ENCODE results near the gene NSDHL. TPM values are rescaled to one million over a fixed set of nuclear protein-coding genes. Genes with fewer than 3 reads are reported as not detected.

NSDHL gene
- total RNA-seq, 2 experiments from 2014 or later: 21.3 to 21.6 TPM

- H3K36me3 Mint-ChIP-seq: peaks cover 4% of the 10 kb centered on the region
- H3K4me1 Mint-ChIP-seq: no peaks in the 10 kb centered on the region
- no peak overlapping the region for H3K4me3 Mint-ChIP-seq
- DNase-seq: no peak
- no peaks in the 10 kb centered on the region for H3K9me3 Mint-ChIP-seq
- no peak overlapping the region for H3K27ac Mint-ChIP-seq
- H3K27me3 Mint-ChIP-seq: no peaks in the 10 kb centered on the region
Observed at GRCh38 chrX:152866386-152866785, 35.5 kb downstream of the NSDHL start.

DNA sequence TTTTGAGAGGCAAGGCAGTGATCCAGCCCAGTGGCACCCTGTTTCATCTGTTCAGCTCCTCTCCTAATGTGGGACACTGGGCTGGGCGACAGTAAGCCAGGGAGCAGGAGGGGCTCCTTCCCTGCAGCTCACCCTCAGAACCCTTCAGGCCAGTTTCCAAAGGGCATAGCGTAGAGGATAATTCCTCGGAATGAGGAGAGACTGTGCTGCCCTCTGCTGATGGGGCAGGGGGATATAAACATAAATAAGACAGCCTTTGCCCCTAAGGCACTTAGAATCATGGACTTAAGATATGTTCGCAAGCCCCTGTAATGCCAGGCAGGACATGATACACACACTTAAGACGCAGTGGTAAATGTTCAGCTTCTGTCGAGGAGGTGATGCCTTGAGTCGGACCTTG, 39.1 kb downstream of the NSDHL start:
- Mint-ChIP-seq H3K4me1 (peaks cover 4% of the 10 kb centered on the region), H3K27me3 (no peaks in the 10 kb centered on the region), H3K36me3 (peaks cover 10% of the 10 kb centered on the region), H3K9me3 (peaks cover 2% of the 10 kb centered on the region), H3K27ac (no peak overlapping the region), H3K4me3 (no peak overlapping the region)
- no peak for DNase-seq

DNA sequence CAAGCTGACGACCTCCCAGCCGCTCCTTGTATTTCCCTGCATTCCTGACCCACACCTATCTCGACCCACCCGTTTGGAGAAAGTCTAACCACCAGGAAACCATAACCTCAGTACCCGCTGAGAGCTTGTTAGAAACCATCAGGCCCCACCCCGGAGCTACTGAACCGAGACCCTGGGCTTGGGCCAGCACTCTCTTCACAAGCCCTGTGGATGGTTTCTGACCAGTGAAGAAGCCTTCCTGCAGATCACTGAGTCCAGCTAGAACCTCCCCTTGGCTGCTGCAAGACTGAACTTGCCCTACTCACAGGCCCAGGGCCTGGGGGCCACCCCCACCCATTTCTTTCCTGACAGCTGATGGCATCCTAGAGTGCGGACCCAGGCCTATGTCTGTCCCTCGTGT, 40.4 kb downstream of the NSDHL start:
- peaks cover 4% of the 10 kb centered on the region for H3K4me1 Mint-ChIP-seq
- no peak for DNase-seq
- H3K4me3 Mint-ChIP-seq: no peak overlapping the region
- no peak overlapping the region for H3K27ac Mint-ChIP-seq
- H3K27me3 Mint-ChIP-seq: no peaks in the 10 kb centered on the region
- peaks cover 10% of the 10 kb centered on the region for H3K36me3 Mint-ChIP-seq
- H3K9me3 Mint-ChIP-seq: peaks cover 2% of the 10 kb centered on the region

DNA sequence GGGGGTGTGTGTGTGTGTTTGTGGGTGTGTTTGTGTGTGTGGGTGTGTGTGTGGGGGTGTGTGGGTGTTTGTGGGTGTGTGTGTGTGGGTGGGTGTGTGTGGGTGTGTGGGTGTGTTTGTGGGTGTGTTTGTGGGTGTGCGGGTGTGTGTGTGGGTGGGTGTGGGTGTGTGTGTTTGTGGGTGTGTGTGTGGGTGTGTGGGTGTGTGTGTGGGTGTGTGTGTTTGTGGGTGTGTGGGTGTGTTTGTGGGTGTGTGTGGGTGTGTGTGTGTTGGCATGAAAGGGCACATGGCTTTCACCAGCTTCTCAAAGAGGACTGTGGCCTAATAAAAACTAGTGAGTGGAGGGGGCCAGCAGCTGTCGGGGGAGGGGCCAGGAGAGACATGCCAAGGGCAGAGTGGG, 41.7 kb downstream of the NSDHL start:
- Mint-ChIP-seq H3K4me1 (peaks cover 4% of the 10 kb centered on the region), H3K27ac (no peak overlapping the region), H3K36me3 (peaks cover 10% of the 10 kb centered on the region), H3K4me3 (no peak overlapping the region), H3K9me3 (peaks cover 2% of the 10 kb centered on the region), H3K27me3 (no peaks in the 10 kb centered on the region)
- no peak for DNase-seq

GRCh38 chrX:152873361-152873760, 42.5 kb downstream of the NSDHL start:
- Mint-ChIP-seq H3K36me3 (peaks cover 10% of the 10 kb centered on the region), H3K4me3 (no peak overlapping the region), H3K27ac (no peak overlapping the region), H3K9me3 (peaks cover 2% of the 10 kb centered on the region), H3K4me1 (peaks cover 4% of the 10 kb centered on the region), H3K27me3 (no peaks in the 10 kb centered on the region)
- DNase-seq: no peak

- no peaks in the 10 kb centered on the region for H3K9me3 Mint-ChIP-seq
- H3K27me3 Mint-ChIP-seq: no peaks in the 10 kb centered on the region
- no peak overlapping the region for H3K4me3 Mint-ChIP-seq
- DNase-seq: no peak
- peaks cover 6% of the 10 kb centered on the region for H3K36me3 Mint-ChIP-seq
- no peak overlapping the region for H3K27ac Mint-ChIP-seq
- H3K4me1 Mint-ChIP-seq: no peaks in the 10 kb centered on the region
Observed at GRCh38 chrX:152876931-152877840, 46.3 kb downstream of the NSDHL start.

GRCh38 chrX:152878976-152879755, 48.3 kb downstream of the NSDHL start:
- H3K4me3 Mint-ChIP-seq: no peak overlapping the region
- H3K9me3 Mint-ChIP-seq: no peaks in the 10 kb centered on the region
- no peak for DNase-seq
- no peaks in the 10 kb centered on the region for H3K4me1 Mint-ChIP-seq
- H3K36me3 Mint-ChIP-seq: no peaks in the 10 kb centered on the region
- peaks cover 1% of the 10 kb centered on the region for H3K27me3 Mint-ChIP-seq
- H3K27ac Mint-ChIP-seq: no peak overlapping the region

GRCh38 chrX:152881289-152881688, 50.4 kb downstream of the NSDHL start:
- H3K27me3 Mint-ChIP-seq: peaks cover 3% of the 10 kb centered on the region
- H3K9me3 Mint-ChIP-seq: no peaks in the 10 kb centered on the region
- H3K27ac Mint-ChIP-seq: no peak overlapping the region
- H3K4me3 Mint-ChIP-seq: no peak overlapping the region
- no peaks in the 10 kb centered on the region for H3K36me3 Mint-ChIP-seq
- no peak for DNase-seq
- no peaks in the 10 kb centered on the region for H3K4me1 Mint-ChIP-seq

GRCh38 chrX:152884171-152884570, 53.3 kb downstream of the NSDHL start:
- DNase-seq: no peak
- H3K4me1 Mint-ChIP-seq: no peaks in the 10 kb centered on the region
- H3K9me3 Mint-ChIP-seq: no peaks in the 10 kb centered on the region
- H3K27ac Mint-ChIP-seq: no peak overlapping the region
- H3K4me3 Mint-ChIP-seq: no peak overlapping the region
- peaks cover 3% of the 10 kb centered on the region for H3K27me3 Mint-ChIP-seq
- no peaks in the 10 kb centered on the region for H3K36me3 Mint-ChIP-seq

- H3K27ac Mint-ChIP-seq: no peak overlapping the region
- peaks cover 17% of the 10 kb centered on the region for H3K27me3 Mint-ChIP-seq
- H3K36me3 Mint-ChIP-seq: no peaks in the 10 kb centered on the region
Observed at GRCh38 chrX:152886716-152887115, 55.9 kb downstream of the NSDHL start.

DNA sequence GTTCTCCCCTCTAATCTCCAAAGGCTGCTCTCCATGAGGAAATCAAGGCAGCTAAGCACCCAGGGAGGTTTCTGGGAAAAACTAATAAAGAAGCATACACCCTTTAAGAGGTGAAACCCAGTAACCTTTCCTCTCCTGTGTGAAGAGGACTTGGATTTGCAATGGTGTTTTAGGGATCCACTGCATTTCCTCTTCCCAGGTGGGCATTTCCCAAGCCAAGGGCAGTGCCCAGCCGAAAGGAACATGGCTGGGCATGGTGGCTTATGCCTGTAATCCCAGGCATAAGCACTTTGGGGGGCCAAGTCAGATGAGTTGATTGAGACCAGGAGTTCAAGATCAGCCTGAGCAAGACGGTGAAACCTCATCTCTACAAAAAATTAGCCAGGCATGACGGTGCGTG, 61.6 kb downstream of the NSDHL start:
- no peaks in the 10 kb centered on the region for H3K36me3 Mint-ChIP-seq
- H3K4me1 Mint-ChIP-seq: no peaks in the 10 kb centered on the region
- H3K27ac Mint-ChIP-seq: no peak overlapping the region
- H3K9me3 Mint-ChIP-seq: no peaks in the 10 kb centered on the region
- no peak for DNase-seq
- no peak overlapping the region for H3K4me3 Mint-ChIP-seq
- peaks cover 24% of the 10 kb centered on the region for H3K27me3 Mint-ChIP-seq

More at GRCh38 chrX:152886716-152887115, 55.9 kb downstream of the NSDHL start:
- Mint-ChIP-seq H3K9me3 (no peaks in the 10 kb centered on the region), H3K4me3 (no peak overlapping the region), H3K4me1 (no peaks in the 10 kb centered on the region)
- DNase-seq: no peak

- Mint-ChIP-seq H3K9me3 (no peaks in the 10 kb centered on the region), H3K4me3 (no peak overlapping the region), H3K4me1 (no peaks in the 10 kb centered on the region), H3K36me3 (no peaks in the 10 kb centered on the region), H3K27me3 (peaks cover 24% of the 10 kb centered on the region), H3K27ac (no peak overlapping the region)
- DNase-seq: no peak
Observed at GRCh38 chrX:152892999-152893891, 62.4 kb downstream of the NSDHL start.

DNA sequence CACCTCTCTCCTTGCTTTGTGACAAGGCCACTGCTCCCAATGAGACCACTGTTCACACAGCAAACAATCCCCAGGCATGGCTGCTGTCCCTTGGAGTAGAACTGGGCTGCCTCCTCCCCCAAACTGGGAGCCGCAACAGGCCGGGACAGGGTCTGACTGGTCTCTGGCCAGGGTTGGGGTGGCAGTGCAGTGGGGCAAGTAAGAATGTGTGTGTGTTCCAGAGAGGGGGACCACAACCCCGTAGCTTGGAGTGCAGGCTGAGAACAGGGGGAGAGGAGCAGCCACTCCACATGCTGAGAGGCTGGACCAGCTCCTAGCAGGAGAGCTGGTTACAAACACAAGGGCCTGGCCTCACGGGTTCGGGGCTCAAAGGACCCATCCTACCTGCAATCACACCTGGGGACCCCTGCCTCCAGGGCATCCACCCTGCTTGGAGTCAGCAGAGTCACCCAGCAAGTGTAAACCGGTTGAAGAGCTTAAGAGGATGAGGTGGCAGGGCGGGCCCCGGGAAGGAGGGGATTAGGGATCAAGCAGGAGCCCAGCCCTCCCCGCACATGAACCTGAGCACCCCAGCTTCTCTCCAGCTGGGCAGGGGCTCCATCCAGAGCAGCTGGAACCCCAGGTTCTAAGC, 63.2 kb downstream of the NSDHL start:
- peaks cover 28% of the 10 kb centered on the region for H3K27me3 Mint-ChIP-seq
- no peaks in the 10 kb centered on the region for H3K9me3 Mint-ChIP-seq
- no peaks in the 10 kb centered on the region for H3K4me1 Mint-ChIP-seq
- H3K27ac Mint-ChIP-seq: no peak overlapping the region
- no peaks in the 10 kb centered on the region for H3K36me3 Mint-ChIP-seq
- no peak for DNase-seq
- no peak overlapping the region for H3K4me3 Mint-ChIP-seq

- Mint-ChIP-seq H3K4me3 (no peak overlapping the region), H3K9me3 (no peaks in the 10 kb centered on the region), H3K27ac (no peak overlapping the region), H3K27me3 (peaks cover 24% of the 10 kb centered on the region), H3K4me1 (no peaks in the 10 kb centered on the region), H3K36me3 (no peaks in the 10 kb centered on the region)
- DNase-seq: no peak
Observed at GRCh38 chrX:152895121-152895520, 64.3 kb downstream of the NSDHL start.

All from activated naive CD8-positive, alpha-beta T cell treated with anti-CD3 and anti-CD28 coated beads for 36 hours (primary cell).